H1 (cell line): ENCODE results near the gene PITPNC1.

Experiments
- CHD2 ChIP-seq: IDR thresholded peaks from 2 replicates; pipeline ENCODE4 v1.6.1; 2012; ENCODE audit warnings: low read length, improper control_type of control experiment
- CTCF ChIP-seq, 3 experiments: IDR thresholded peaks; 1 replicate in 2 of 3; 2 replicates in 1 of 3; pipeline versions ENCODE4 v1.5.1 to v1.6.1; 2011; ENCODE audit warnings: low read length in 3 of 3, mild to moderate bottlenecking in 3 of 3, inconsistent platforms in 2 of 3, low read depth in 1 of 3, moderate library complexity in 1 of 3; ENCODE audit not compliant: insufficient read depth in 1 of 3; ENCODE audit errors: control extremely low read depth in 1 of 3
- EP300 ChIP-seq, 2 experiments: IDR thresholded peaks; 1 replicate in 1 of 2; 2 replicates in 1 of 2; pipeline ENCODE4 v1.6.1; 2011 to 2012; ENCODE audit warnings: low read depth in 2 of 2, low read length in 2 of 2, mild to moderate bottlenecking in 2 of 2, borderline replicate concordance in 1 of 2, inconsistent platforms in 1 of 2, moderate library complexity in 1 of 2
- MAFK ChIP-seq: IDR thresholded peaks from 2 replicates; pipeline ENCODE4 v1.6.1; 2012; ENCODE audit warnings: low read depth, mild to moderate bottlenecking, improper control_type of control experiment, low read length
- MAX ChIP-seq: IDR thresholded peaks from 2 replicates; pipeline ENCODE4 v1.6.1; 2012; ENCODE audit warnings: inconsistent platforms
- POLR2A ChIP-seq, 2 experiments: IDR thresholded peaks; 1 replicate in 1 of 2; 2 replicates in 1 of 2; pipeline ENCODE4 v1.6.1; 2011; ENCODE audit warnings: low read depth in 2 of 2, low read length in 2 of 2, mild to moderate bottlenecking in 2 of 2; ENCODE audit errors: control extremely low read depth in 1 of 2
- POLR2AphosphoS5 ChIP-seq: IDR thresholded peaks from 2 replicates; pipeline ENCODE4 v1.6.1; 2011; ENCODE audit warnings: low read depth, low read length
- SIN3A ChIP-seq, 2 experiments: IDR thresholded peaks in 1 of 2; conservative IDR thresholded peaks in 1 of 2; 2 replicates each; pipeline ENCODE4 v1.6.1; 2011 to 2012; ENCODE audit warnings: low read length in 2 of 2, improper control_type of control experiment in 1 of 2, low read depth in 1 of 2, mild to moderate bottlenecking in 1 of 2
- SIX5 ChIP-seq: IDR thresholded peaks from 2 replicates; pipeline ENCODE4 v1.6.1; 2011; ENCODE audit warnings: mild to moderate bottlenecking, low read depth, low read length
- SP1 ChIP-seq: IDR thresholded peaks from 2 replicates; pipeline ENCODE4 v1.6.1; 2011; ENCODE audit warnings: low read depth, low read length
- SP4 ChIP-seq: IDR thresholded peaks from 2 replicates; pipeline ENCODE4 v1.6.1; 2012; ENCODE audit warnings: low read length, inconsistent platforms
- TAF1 ChIP-seq: IDR thresholded peaks from 2 replicates; pipeline ENCODE4 v1.6.1; 2011; ENCODE audit warnings: mild to moderate bottlenecking, low read depth, low read length
- TAF7 ChIP-seq: optimal IDR thresholded peaks from 2 replicates; pipeline ENCODE3; 2011; ENCODE audit warnings: low read depth, mild to moderate bottlenecking, inconsistent platforms, low read length, moderate library complexity, borderline replicate concordance
- TBP ChIP-seq: IDR thresholded peaks from 2 replicates; pipeline ENCODE4 v1.6.1; 2011; ENCODE audit warnings: low read depth, low read length, improper control_type of control experiment

- TF ChIP-seq CTCF (IDR thresholded peaks at IDR 0.05; ENCODE audit: control extremely low read depth in 1 of 3, insufficient read depth in 1 of 3, low read depth in 1 of 3, low read length in 3 of 3) (no peak), POLR2A (IDR thresholded peaks at IDR 0.05; ENCODE audit: control extremely low read depth in 1 of 2, low read depth in 2 of 2, low read length in 2 of 2) (no peak), CHD2 (no peak), MAFK (no peak), SIX5 (no peak), EP300 (IDR thresholded peaks at IDR 0.05; ENCODE audit: borderline replicate concordance in 1 of 2, low read depth in 2 of 2, low read length in 2 of 2) (no peak), TAF7 (no peak), SP1 (no peak), SIN3A (conservative IDR thresholded peaks at IDR 0.05 in 1 of 2, IDR thresholded peaks at IDR 0.05 in 1 of 2; ENCODE audit: low read depth in 1 of 2, low read length in 2 of 2) (no peak), TAF1 (no peak), TBP (no peak), MAX (no peak), POLR2AphosphoS5 (no peak), SP4 (no peak)
Observed at GRCh38 chr17:67558740-67559380, 181.8 kb downstream of the PITPNC1 start.
